GM19397 (cell line): ENCODE measurements around the gene ZFYVE27.

Experiments used
- ATAC-seq: cut with Tn5 transposase; IDR thresholded peaks from one replicate; pipeline ENCODE4 v1.9.1; 2021; ENCODE audit warnings: mild to moderate bottlenecking, moderate library complexity; ENCODE audit not compliant: unreplicated experiment

The ZFYVE27 gene

GRCh38 chr10:97743169-97743943, 6.4 kb downstream of the ZFYVE27 start:
- no peak for ATAC-seq

- no peak for ATAC-seq
These were observed 7.6 kb downstream of the ZFYVE27 start for GRCh38 chr10:97744405-97745035.

- no peak for ATAC-seq
These were observed 10.6 kb downstream of the ZFYVE27 start for GRCh38 chr10:97747573-97747972.

DNA sequence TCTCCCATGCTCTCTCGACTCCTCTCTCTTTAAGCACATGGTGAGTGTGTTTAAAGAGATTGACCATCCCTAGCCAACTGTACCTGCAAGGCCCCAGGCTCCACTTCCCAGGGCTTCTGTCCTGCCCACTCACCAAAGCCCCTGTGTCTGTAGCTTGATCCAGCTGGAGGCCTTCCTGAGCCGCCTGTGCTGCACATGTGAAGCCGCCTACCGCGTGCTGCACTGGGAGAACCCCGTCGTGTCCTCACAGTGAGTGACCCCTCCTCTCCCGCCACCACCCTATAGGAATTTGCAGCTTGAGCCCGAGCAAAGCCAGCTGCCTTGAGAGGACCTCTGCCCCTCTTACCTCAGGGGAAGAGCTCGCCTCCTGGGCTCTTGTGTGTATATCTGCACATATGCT, 11.2 kb downstream of the ZFYVE27 start:
- no peak for ATAC-seq

DNA sequence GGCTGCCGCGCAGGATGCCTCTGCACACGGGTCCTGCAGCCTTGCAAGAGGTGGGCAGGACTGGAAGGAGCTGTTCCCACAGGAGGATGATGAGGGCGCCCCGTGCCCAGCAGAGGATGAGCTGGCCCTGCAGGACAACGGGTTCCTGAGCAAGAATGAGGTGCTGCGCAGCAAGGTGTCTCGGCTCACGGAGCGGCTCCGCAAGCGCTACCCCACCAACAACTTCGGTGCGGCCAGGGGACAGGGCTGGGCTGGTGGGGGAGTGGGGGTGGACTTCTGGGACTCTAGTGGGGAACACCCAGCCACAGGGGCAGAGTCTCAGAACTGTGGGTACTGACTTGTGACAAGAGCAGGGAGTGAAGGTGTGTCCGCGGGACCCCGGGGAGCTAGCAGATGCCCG, 16.0 kb downstream of the ZFYVE27 start:
- no peak for ATAC-seq

DNA sequence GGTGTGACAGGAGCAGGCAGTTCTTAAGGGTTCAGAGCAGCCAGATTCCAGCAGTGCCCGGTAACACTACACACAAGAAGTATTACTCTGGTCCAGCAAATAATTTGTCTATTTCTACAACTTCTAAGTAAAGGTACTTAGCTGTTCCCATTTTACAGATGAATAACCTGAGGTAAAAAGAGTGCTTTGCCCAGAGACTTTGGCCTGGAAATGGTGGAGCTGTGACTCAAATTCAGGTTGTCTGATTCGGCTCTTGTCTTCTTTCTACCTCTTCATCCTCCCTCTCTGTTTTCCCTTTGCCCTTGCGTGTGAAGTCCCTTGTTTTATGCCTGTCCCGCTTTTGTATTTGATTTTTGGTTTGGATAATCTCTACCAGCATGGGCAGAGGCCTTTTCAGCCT, 17.8 kb downstream of the ZFYVE27 start:
- no peak for ATAC-seq

GRCh38 chr10:97755718-97756117, 18.8 kb downstream of the ZFYVE27 start:
- no peak for ATAC-seq

DNA sequence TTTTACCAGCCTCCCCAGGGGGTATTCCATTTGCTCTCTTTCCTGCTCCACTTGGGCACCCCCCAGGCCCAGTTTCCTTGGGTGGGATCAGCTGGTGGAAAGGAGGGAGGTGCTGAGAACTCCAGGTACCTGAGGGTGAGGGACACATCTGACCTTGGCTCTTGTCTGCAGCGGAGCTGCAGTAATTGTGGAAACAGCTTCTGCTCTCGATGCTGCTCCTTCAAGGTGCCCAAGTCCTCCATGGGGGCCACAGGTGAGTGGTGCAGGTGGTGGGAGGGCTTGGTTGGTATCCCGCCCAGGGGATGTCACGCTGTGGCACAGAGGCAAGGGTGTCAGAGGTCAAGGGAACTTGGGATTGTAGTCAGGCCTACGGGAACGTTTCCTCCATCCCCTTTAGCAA, 20.5 kb downstream of the ZFYVE27 start:
- ATAC-seq: no peak

DNA sequence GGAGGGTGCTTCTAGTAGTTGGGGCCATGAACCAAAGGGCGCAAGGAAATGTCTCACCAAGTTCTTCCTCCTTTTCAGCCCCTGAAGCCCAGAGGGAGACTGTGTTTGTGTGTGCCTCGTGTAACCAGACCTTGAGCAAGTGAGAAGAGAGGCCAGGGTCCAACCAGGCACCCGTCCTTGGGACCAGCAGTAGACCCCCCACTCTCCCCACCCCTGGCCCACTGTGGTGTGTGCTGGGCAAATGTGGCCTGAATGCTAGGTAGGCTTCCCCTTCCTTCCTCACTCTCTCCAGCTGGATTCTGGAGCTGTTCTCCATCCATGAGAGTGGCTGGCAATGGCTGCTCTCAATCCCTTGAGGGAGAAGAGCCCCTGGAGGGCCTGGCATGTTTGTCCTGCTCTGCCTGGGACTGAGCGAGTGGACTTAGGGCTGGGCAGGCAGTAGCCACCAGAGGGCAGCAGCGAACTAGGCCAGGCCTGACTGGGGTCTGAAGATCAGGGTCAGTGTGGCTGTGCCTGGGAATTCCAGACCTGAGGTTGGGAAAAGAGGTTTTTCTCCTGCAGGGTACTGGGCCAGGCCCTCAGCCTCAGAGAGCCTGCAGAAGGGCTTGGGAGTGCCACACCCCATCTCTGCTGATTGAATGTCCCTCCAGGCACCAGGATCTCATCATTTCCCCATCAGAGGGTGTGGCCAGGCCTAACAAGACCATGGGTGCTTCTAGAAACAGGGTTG, 22.4 kb downstream of the ZFYVE27 start:
- no peak for ATAC-seq

DNA sequence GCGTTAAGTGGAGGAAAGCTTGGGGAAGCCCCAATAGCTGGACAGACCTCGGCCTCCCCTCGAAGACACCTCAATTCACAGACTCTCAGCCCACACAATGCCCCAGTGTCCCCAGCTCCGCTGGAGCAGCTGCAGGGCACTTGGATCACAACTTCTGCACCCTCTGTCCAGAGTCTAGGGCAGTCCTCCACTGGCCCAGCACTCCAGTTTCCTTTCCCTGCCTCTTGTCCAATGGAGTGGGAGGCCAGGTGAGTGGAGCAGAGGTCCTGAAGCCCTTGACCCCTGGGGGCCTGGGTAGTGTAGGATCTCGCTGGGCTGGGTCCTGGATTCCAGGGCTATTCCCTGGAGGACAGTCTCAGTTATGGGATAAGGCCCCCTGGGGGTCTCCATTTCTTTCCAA, 23.0 kb downstream of the ZFYVE27 start:
- no peak for ATAC-seq

DNA sequence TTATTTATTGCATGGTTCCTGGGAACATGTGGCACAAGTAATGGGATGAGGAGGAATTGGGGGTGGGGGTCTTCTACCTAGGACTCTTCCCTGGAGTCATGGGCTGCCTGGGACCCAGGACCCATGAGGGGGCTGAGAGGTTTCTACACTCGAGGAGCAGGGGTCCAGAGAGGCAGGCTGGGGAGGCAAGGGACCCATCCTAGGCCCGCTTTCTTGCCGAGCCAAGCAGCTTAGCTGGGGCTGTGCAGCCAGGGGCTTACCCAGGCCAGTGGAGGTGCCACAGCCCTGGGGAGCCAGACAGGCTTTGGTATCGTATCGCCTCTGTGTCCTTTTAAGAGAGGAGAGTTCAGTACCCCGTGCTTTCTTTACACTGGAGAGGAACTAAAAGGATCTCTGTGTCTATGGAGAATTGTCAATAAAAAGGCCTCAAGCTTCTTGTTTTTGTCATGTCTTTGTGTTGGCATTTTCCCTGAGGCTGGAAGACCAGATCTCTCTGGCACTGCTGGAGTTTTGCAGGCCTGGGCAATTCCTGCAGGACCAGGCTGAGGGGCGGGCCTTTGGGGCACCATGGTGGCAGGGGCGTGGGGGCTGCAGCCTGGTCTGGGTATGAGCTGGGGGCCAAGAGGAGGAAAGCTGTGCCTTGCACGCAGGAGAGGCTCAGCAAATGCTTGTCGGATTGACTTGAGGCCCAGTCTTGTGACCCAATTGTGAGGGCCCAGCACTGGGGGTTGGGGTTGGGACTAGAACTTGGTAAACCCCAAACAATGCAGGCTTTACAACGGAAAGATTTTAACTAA, 23.7 kb downstream of the ZFYVE27 start:
- no peak for ATAC-seq

- ATAC-seq: no peak
These were observed 24.5 kb downstream of the ZFYVE27 start for GRCh38 chr10:97761331-97761865.

DNA sequence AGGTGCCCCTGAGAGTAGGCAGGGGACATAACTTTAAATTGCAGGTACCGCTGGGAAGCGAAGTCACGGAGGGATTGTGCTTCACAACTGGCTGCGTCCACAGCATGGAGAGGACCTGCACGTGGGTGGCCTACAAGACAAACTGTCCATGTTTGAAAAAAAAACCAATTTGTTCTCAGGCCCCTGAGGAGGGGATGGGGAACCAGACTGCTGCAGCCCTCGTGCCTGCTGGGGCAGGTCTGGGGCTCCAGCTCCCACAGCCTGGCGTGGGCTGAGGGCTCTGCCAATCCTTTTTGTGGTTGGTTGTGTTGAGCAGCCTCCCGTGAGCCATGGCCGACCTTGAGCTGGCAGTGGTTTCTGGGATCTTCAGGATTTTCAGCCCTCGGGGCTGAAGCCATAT, 25.1 kb downstream of the ZFYVE27 start:
- no peak for ATAC-seq

DNA sequence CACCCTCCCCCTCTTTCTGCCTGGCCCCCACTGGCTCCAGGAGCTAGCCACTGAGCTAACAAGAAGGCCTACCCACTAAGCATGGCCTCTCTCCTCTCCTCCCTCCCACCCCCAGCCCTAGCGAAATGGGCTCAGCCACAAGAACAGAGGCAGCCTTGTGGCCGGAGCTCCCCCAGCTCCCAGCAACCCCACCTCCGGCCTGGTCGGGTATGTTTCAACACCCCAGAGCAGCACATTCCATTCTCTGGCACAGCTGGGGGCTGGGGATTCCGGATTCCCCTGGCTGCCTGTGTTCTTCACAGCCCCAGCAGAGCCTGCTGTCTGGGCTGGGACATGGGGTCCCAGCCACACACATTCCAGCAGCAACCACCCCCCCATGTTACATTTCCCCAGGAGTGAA, 25.9 kb downstream of the ZFYVE27 start:
- no peak for ATAC-seq

- no peak for ATAC-seq
These were observed 26.5 kb downstream of the ZFYVE27 start for GRCh38 chr10:97763411-97763810.

- no peak for ATAC-seq
These were observed 27.0 kb downstream of the ZFYVE27 start for GRCh38 chr10:97763947-97764346.

GRCh38 chr10:97764519-97764931, 27.6 kb downstream of the ZFYVE27 start:
- ATAC-seq: no peak

GRCh38 chr10:97765201-97765600, 28.3 kb downstream of the ZFYVE27 start:
- ATAC-seq: no peak

GRCh38 chr10:97766106-97766810, 29.3 kb downstream of the ZFYVE27 start:
- no peak for ATAC-seq
